Smooth muscle cell (in vitro differentiated cells): ENCODE results near the gene ABHD16B. TPM values are rescaled to one million over a fixed set of nuclear protein-coding genes. Genes with fewer than 3 reads are reported as not detected.
A peak's percentile ranks its signal among the peaks of the same experiment; 100 is the strongest.

Source experiments
- DNase-seq: peaks from one replicate; lab custom pipeline; 2025; ENCODE audit not compliant: unreplicated experiment; lab: John Stamatoyannopoulos, UW
- H2AFZ ChIP-seq: fragments of 200-600 bp; sonication (generic); 2 replicates; pipeline ENCODE4 v1.6.0; 2016; ENCODE audit warnings: antibody characterized with exemption, low read depth, mild to moderate bottlenecking
- H3F3A ChIP-seq: fragments of 200-600 bp; sonication (generic); 2 replicates; pipeline ENCODE4 v1.6.0; 2017; ENCODE audit warnings: antibody characterized with exemption, low read depth
- H3K27ac ChIP-seq: fragments of 200-600 bp; sonication (generic); 2 replicates; pipeline ENCODE4 v1.5.1; 2016; ENCODE audit warnings: low read depth, mild to moderate bottlenecking
- H3K27me3 ChIP-seq: fragments of 200-600 bp; sonication (generic); 2 replicates; pipeline ENCODE4 v1.6.1; 2016; ENCODE audit warnings: low read depth, mild to moderate bottlenecking
- H3K36me3 ChIP-seq: fragments of 200-600 bp; sonication (generic); 2 replicates; pipeline ENCODE4 v1.5.1; 2016; ENCODE audit warnings: low read depth
- H3K4me1 ChIP-seq: fragments of 200-600 bp; sonication (generic); 2 replicates; pipeline ENCODE4 v1.5.1; 2016; ENCODE audit warnings: low read depth
- H3K4me2 ChIP-seq: fragments of 200-600 bp; sonication (generic); 2 replicates; pipeline ENCODE4 v1.6.0; 2016; ENCODE audit warnings: mild to moderate bottlenecking
- H3K4me3 ChIP-seq: fragments of 200-600 bp; sonication (generic); 2 replicates; pipeline ENCODE4 v1.5.1; 2016; ENCODE audit warnings: mild to moderate bottlenecking
- H3K79me2 ChIP-seq: fragments of 200-600 bp; sonication (generic); 2 replicates; pipeline ENCODE4 v1.6.0; 2016; ENCODE audit warnings: low read depth, mild to moderate bottlenecking
- H3K9ac ChIP-seq: fragments of 200-600 bp; sonication (generic); 2 replicates; pipeline ENCODE4 v1.6.0; 2016; ENCODE audit warnings: low read depth
- H3K9me3 ChIP-seq: fragments of 200-600 bp; sonication (generic); replicated peaks from 2 replicates; pipeline ENCODE4 v1.5.1; 2016; ENCODE audit warnings: low read depth
- H4K20me1 ChIP-seq: fragments of 200-600 bp; sonication (generic); 2 replicates; pipeline ENCODE4 v1.6.0; 2016; ENCODE audit warnings: low read depth
- WGBS: methylation state at CpG from one replicate; pipeline ENCODE4 v1.1.7; 2016; ENCODE audit warnings: low lambda C conversion rate; 5-methylcytosine and 5-hydroxymethylcytosine counted together
- polyA plus RNA-seq: library from polyadenylated mRNA; unstranded; fragments of >200 nt; fragmentation: Nextera tagmentation; extraction: Ambion mirVana; gene quantifications from 2 replicates; pipeline ENCODE4 v1.2.1, GENCODE V29; 2016
- total RNA-seq: library from RNA; depleted of rRNA; stranded (reverse); fragments of >200 nt; gene quantifications from 2 replicates; pipeline ENCODE4 v1.2.3, GENCODE V29; 2014
- TF ChIP-seq, protein P1 (sequence below): fragments of 200-600 bp; sonication (generic); IDR thresholded peaks from 2 replicates; pipeline ENCODE4 v1.5.1; 2017; ENCODE audit warnings: borderline replicate concordance, mild to moderate bottlenecking, antibody characterized with exemption; ENCODE audit not compliant: insufficient read depth, poor library complexity, severe bottlenecking

ABHD16B gene
- total and polyA plus RNA-seq, 2 experiments from 2014 or later: 0.31 TPM; not detected in 1

DNA sequence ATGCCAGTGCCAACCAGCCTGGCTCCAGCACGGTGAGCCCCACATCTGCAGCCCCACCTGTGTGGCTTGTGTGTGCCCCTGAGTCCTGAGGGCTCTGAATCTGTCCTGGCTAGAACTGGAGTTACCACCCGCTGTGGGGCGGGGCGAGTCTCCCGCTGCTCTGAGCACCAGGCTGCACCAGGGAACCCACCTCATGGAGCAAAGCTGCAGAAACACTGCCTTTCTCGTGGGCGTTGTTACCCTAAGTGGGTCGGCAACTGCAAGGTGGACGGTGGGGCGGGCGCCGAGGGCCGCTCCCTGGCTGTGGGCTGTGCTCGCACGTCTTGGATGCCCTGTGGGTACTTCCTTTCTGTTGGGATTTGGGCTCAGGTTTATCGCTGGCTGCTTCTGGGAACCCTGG is 17.5 kb upstream of the ABHD16B start:
- H3K4me2 ChIP-seq: no peak overlapping the region
- H4K20me1 ChIP-seq: no peaks in the 10 kb centered on the region
- H3F3A ChIP-seq: no peaks in the 10 kb centered on the region
- H3K9ac ChIP-seq: no peak overlapping the region
- 87% methylated on average over 16 of the region's 16 CpGs for WGBS
- no peaks in the 10 kb centered on the region for H3K36me3 ChIP-seq
- no peak overlapping the region for H2AFZ ChIP-seq
- no peaks in the 10 kb centered on the region for H3K79me2 ChIP-seq
- no peaks in the 10 kb centered on the region for H3K9me3 ChIP-seq
- H3K27ac ChIP-seq: no peak overlapping the region
- peaks cover 23% of the 10 kb centered on the region for H3K4me1 ChIP-seq
- no peak overlapping the region for H3K4me3 ChIP-seq
- H3K27me3 ChIP-seq: no peaks in the 10 kb centered on the region
- TF ChIP-seq, protein P1, sequence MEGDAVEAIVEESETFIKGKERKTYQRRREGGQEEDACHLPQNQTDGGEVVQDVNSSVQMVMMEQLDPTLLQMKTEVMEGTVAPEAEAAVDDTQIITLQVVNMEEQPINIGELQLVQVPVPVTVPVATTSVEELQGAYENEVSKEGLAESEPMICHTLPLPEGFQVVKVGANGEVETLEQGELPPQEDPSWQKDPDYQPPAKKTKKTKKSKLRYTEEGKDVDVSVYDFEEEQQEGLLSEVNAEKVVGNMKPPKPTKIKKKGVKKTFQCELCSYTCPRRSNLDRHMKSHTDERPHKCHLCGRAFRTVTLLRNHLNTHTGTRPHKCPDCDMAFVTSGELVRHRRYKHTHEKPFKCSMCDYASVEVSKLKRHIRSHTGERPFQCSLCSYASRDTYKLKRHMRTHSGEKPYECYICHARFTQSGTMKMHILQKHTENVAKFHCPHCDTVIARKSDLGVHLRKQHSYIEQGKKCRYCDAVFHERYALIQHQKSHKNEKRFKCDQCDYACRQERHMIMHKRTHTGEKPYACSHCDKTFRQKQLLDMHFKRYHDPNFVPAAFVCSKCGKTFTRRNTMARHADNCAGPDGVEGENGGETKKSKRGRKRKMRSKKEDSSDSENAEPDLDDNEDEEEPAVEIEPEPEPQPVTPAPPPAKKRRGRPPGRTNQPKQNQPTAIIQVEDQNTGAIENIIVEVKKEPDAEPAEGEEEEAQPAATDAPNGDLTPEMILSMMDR: no peak
- DNase-seq: no peak

DNA sequence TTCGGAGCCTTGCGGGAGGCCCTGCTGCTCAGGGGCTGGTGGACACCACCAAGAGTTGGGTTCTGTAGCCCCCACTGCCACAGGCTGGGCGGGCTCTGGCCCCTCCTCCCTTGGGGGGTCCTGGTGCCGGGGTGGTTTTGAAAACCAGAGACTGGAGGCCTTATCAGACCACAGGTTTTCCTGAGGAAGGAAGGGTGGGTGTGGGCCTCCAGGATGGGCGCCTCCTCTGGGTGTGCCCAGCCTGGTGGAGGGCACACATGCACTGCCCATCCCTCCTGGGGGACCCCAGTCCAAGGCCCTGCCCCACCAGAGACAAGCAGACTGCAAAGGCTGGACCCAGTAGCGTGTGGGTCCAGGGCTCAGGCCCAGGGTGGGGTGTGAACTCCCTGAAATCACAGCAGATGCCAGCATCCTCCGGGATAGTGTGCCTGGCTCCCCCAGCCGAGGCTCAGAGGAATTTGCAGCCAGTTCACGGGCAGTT is 16.7 kb upstream of the ABHD16B start:
- no peaks in the 10 kb centered on the region for H3K27me3 ChIP-seq
- TF ChIP-seq, protein P1: no peak
- 94% methylated on average over 9 of the region's 9 CpGs for WGBS

DNA sequence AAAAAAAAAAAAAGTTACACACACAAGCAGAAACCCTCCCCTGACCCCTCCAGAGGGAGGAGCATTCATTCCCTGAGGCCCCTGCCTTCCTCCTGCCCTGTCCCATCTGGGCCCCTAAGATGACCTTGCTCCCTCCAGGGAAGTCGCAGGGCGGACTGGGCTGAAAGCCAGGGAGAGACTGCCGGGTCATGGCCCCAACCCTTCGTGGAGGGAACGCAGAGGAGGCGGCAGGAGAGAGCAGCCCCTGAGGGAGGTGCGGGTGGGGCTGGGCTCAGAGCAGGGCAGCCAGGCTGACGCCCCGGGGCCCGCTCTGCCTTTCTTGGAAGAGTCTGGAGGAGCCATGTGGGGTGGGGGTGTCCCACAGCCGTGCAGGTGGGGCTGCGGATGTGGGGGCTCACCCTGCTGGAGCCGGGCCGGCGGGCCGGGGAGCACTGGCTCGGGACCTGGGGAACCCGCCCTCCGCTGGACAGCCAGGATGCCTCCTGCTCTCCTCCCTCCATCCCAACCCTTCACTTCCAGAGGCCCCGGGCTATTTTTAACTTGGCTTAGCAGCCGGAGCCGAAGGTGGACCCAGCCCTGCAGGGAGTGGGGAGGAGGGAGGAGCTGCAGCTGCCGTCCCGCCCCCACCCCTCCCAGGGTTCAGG is 15.0 kb upstream of the ABHD16B start:
- peak overlapping the region; percentile 72 for H2AFZ ChIP-seq
- H3K9ac ChIP-seq: no peak overlapping the region
- H4K20me1 ChIP-seq: no peaks in the 10 kb centered on the region
- peak overlapping the region; percentile 35 for H3K4me3 ChIP-seq
- no peaks in the 10 kb centered on the region for H3K36me3 ChIP-seq
- 5% methylated on average over 16 of the region's 24 CpGs for WGBS
- H3K27me3 ChIP-seq: no peaks in the 10 kb centered on the region
- no peak for DNase-seq
- H3F3A ChIP-seq: no peaks in the 10 kb centered on the region
- peaks cover 23% of the 10 kb centered on the region for H3K4me1 ChIP-seq
- H3K27ac ChIP-seq: no peak overlapping the region
- TF ChIP-seq, protein P1: no peak
- H3K4me2 ChIP-seq: peak overlapping the region; percentile 87
- H3K9me3 ChIP-seq: no peaks in the 10 kb centered on the region
- no peaks in the 10 kb centered on the region for H3K79me2 ChIP-seq

More for the DNA sequence above, 16.7 kb upstream of the ABHD16B start:
- no peak for DNase-seq
- Histone ChIP-seq H3K79me2 (no peaks in the 10 kb centered on the region), H4K20me1 (no peaks in the 10 kb centered on the region), H3K36me3 (no peaks in the 10 kb centered on the region), H3F3A (no peaks in the 10 kb centered on the region), H3K4me3 (no peak overlapping the region), H3K4me2 (no peak overlapping the region), H3K9ac (no peak overlapping the region), H3K4me1 (peaks cover 23% of the 10 kb centered on the region), H2AFZ (no peak overlapping the region), H3K27ac (no peak overlapping the region), H3K9me3 (no peaks in the 10 kb centered on the region)

DNA sequence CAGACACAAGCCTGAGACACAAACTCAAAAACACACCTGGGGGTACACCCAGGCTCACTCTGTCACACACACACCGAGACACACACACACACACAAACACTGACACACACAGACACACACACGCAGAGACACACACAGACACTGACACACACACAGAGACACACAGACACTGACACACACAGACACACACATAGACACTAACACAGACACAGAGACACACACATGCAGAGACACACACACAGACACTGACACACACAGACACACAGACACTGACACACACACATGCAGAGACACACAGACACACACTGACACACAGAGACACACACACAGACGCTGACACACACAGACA is 14.4 kb upstream of the ABHD16B start:
- H2AFZ ChIP-seq: no peak overlapping the region
- H3K27me3 ChIP-seq: no peaks in the 10 kb centered on the region
- no peaks in the 10 kb centered on the region for H3F3A ChIP-seq
- no peaks in the 10 kb centered on the region for H4K20me1 ChIP-seq
- H3K4me1 ChIP-seq: peaks cover 23% of the 10 kb centered on the region
- no peaks in the 10 kb centered on the region for H3K36me3 ChIP-seq
- no peak overlapping the region for H3K27ac ChIP-seq
- no peaks in the 10 kb centered on the region for H3K9me3 ChIP-seq
- 70% methylated on average over 3 of the region's 3 CpGs for WGBS
- no peaks in the 10 kb centered on the region for H3K79me2 ChIP-seq
- no peak overlapping the region for H3K9ac ChIP-seq
- H3K4me3 ChIP-seq: no peak overlapping the region
- no peak for DNase-seq
- TF ChIP-seq, protein P1: no peak
- peak overlapping the region; percentile 87 for H3K4me2 ChIP-seq
